HEK293 (cell line): ENCODE results near the gene ZAP70.

Experiments used
- CTCF ChIA-PET: fragments of 350-600 bp; formaldehyde crosslinking; extraction: SDS; loops from one replicate; lab custom pipeline; 2021; ENCODE audit warnings: antibody characterized with exemption; lab: Yijun Ruan, JAX
- POLR2A ChIA-PET: fragments of 300-600 bp; formaldehyde crosslinking; extraction: SDS; loops from one replicate; lab custom pipeline; 2020; ENCODE audit warnings: antibody characterized with exemption, inconsistent platforms; lab: Yijun Ruan, JAX
- H3K27ac ChIP-seq: fragments of 200-500 bp; sonication (Bioruptor generic); 2 replicates; pipeline ENCODE4 v1.5.1; 2014; ENCODE audit warnings: low read depth, low read length, control low read depth, inconsistent platforms; ENCODE audit errors: extremely low read depth
- H3K36me3 ChIP-seq, 2 experiments: fragments of 200-500 bp in 1 of 2; sonication (Bioruptor generic) in 1 of 2; 1 replicate in 1 of 2; 2 replicates in 1 of 2; pipeline ENCODE4 v1.5.1; 2014 to 2017; ENCODE audit warnings: inconsistent platforms in 2 of 2, low read length in 2 of 2; ENCODE audit not compliant: control insufficient read depth in 2 of 2, insufficient read depth in 1 of 2
- H3K4me1 ChIP-seq: fragments of 200-500 bp; sonication (Bioruptor generic); 2 replicates; pipeline ENCODE4 v1.5.1; 2014; ENCODE audit warnings: mild to moderate bottlenecking, low read length, inconsistent platforms; ENCODE audit not compliant: control insufficient read depth, insufficient read depth
- H3K4me3 ChIP-seq: 2 replicates; pipeline ENCODE4 v1.5.1; 2011; ENCODE audit warnings: low read depth, mild to moderate bottlenecking, control low read depth, low read length, moderate library complexity
- H3K9me3 ChIP-seq: fragments of 200-500 bp; sonication (Bioruptor generic); 2 replicates; pipeline ENCODE4 v1.5.1; 2014; ENCODE audit warnings: low read depth, low read length, inconsistent platforms; ENCODE audit not compliant: control insufficient read depth, insufficient read depth
- ATF2 ChIP-seq: fragments of 450-650 bp; formaldehyde crosslinking; IDR thresholded peaks from 2 replicates; pipeline ENCODE4 v1.5.1; 2016; ENCODE audit warnings: missing biosample characterization, missing genetic modification characterization, low read depth
- FEZF1 ChIP-seq: fragments of 450-650 bp; formaldehyde crosslinking; IDR thresholded peaks from 2 replicates; pipeline ENCODE4 v1.5.1; 2016; ENCODE audit warnings: missing biosample characterization, missing genetic modification characterization
- GLIS2 ChIP-seq: fragments of 450-650 bp; formaldehyde crosslinking; IDR thresholded peaks from 2 replicates; pipeline ENCODE4 v1.5.1; 2016; ENCODE audit warnings: missing biosample characterization, missing genetic modification characterization
- KLF17 ChIP-seq: fragments of 450-650 bp; formaldehyde crosslinking; IDR thresholded peaks from 2 replicates; pipeline ENCODE4 v1.5.1; 2016; ENCODE audit warnings: missing biosample characterization, missing genetic modification characterization
- KLF8 ChIP-seq: fragments of 450-650 bp; formaldehyde crosslinking; IDR thresholded peaks from 2 replicates; pipeline ENCODE4 v1.5.1; 2016; ENCODE audit warnings: missing biosample characterization, missing genetic modification characterization
- PRDM1 ChIP-seq: fragments of 450-650 bp; formaldehyde crosslinking; IDR thresholded peaks from 2 replicates; pipeline ENCODE4; 2016; ENCODE audit warnings: missing biosample characterization, missing genetic modification characterization
- PRDM6 ChIP-seq: fragments of 450-650 bp; formaldehyde crosslinking; IDR thresholded peaks from 2 replicates; pipeline ENCODE4 v1.5.1; 2017; ENCODE audit warnings: missing biosample characterization, missing genetic modification characterization
- SP7 ChIP-seq: fragments of 450-650 bp; formaldehyde crosslinking; IDR thresholded peaks from 2 replicates; pipeline ENCODE4 v1.5.1; 2016; ENCODE audit warnings: missing biosample characterization, missing genetic modification characterization
- ZBTB20 ChIP-seq: fragments of 450-650 bp; formaldehyde crosslinking; IDR thresholded peaks from 2 replicates; pipeline ENCODE4 v1.5.1; 2016; ENCODE audit warnings: missing biosample characterization, missing genetic modification characterization
- ZBTB49 ChIP-seq: fragments of 450-650 bp; formaldehyde crosslinking; IDR thresholded peaks from 2 replicates; pipeline ENCODE4 v1.5.1; 2016; ENCODE audit warnings: missing biosample characterization, missing genetic modification characterization, low read depth
- ZBTB8A ChIP-seq: fragments of 450-650 bp; formaldehyde crosslinking; IDR thresholded peaks from 2 replicates; pipeline ENCODE4 v1.5.1; 2016; ENCODE audit warnings: missing biosample characterization, missing genetic modification characterization
- ZNF114 ChIP-seq: fragments of 450-650 bp; formaldehyde crosslinking; IDR thresholded peaks from 2 replicates; pipeline ENCODE4 v1.5.0; 2017; ENCODE audit warnings: missing biosample characterization, missing genetic modification characterization
- ZNF184 ChIP-seq: fragments of 450-650 bp; IDR thresholded peaks from 2 replicates; pipeline ENCODE4 v1.5.1; 2018; ENCODE audit warnings: missing biosample characterization, mild to moderate bottlenecking, missing genetic modification characterization
- ZNF19 ChIP-seq: fragments of 450-650 bp; formaldehyde crosslinking; IDR thresholded peaks from 2 replicates; pipeline ENCODE4; 2016; ENCODE audit warnings: missing biosample characterization, missing genetic modification characterization, low read depth
- ZNF211 ChIP-seq: fragments of 450-650 bp; formaldehyde crosslinking; IDR thresholded peaks from 2 replicates; pipeline ENCODE4 v1.5.1; 2016; ENCODE audit warnings: low read depth, missing biosample characterization, missing genetic modification characterization
- ZNF223 ChIP-seq: fragments of 450-650 bp; formaldehyde crosslinking; IDR thresholded peaks from 2 replicates; pipeline ENCODE4 v1.5.1; 2016; ENCODE audit warnings: missing biosample characterization, missing genetic modification characterization
- ZNF23 ChIP-seq: fragments of 450-650 bp; formaldehyde crosslinking; IDR thresholded peaks from 2 replicates; pipeline ENCODE4 v1.5.1; 2016; ENCODE audit warnings: missing biosample characterization, missing genetic modification characterization, borderline replicate concordance
- ZNF239 ChIP-seq: fragments of 450-650 bp; formaldehyde crosslinking; IDR thresholded peaks from 2 replicates; pipeline ENCODE4 v1.5.1; 2016; ENCODE audit warnings: missing biosample characterization, missing genetic modification characterization
- ZNF266 ChIP-seq: fragments of 450-650 bp; formaldehyde crosslinking; IDR thresholded peaks from 2 replicates; pipeline ENCODE4 v1.5.1; 2016; ENCODE audit warnings: missing biosample characterization, missing genetic modification characterization, low read depth
- ZNF366 ChIP-seq: fragments of 450-650 bp; formaldehyde crosslinking; conservative IDR thresholded peaks from 2 replicates; pipeline ENCODE4 v1.5.1; 2016; ENCODE audit warnings: missing biosample characterization, missing genetic modification characterization
- ZNF37A ChIP-seq: fragments of 450-650 bp; IDR thresholded peaks from 2 replicates; pipeline ENCODE4 v1.5.1; 2018; ENCODE audit warnings: missing biosample characterization, missing genetic modification characterization
- ZNF48 ChIP-seq: fragments of 450-650 bp; formaldehyde crosslinking; IDR thresholded peaks from 2 replicates; pipeline ENCODE4 v1.5.1; 2016; ENCODE audit warnings: missing biosample characterization, missing genetic modification characterization
- ZNF488 ChIP-seq: fragments of 450-650 bp; formaldehyde crosslinking; IDR thresholded peaks from 2 replicates; pipeline ENCODE4 v1.5.1; 2016; ENCODE audit warnings: missing biosample characterization, missing genetic modification characterization
- ZNF521 ChIP-seq: fragments of 450-650 bp; formaldehyde crosslinking; IDR thresholded peaks from 2 replicates; pipeline ENCODE4 v1.5.1; 2017; ENCODE audit warnings: missing biosample characterization, mild to moderate bottlenecking, missing genetic modification characterization
- ZNF529 ChIP-seq: fragments of 450-650 bp; formaldehyde crosslinking; IDR thresholded peaks from 2 replicates; pipeline ENCODE4 v1.5.1; 2017; ENCODE audit warnings: missing genetic modification characterization, missing biosample characterization; ENCODE audit not compliant: insufficient replicate concordance
- ZNF645 ChIP-seq: fragments of 450-650 bp; formaldehyde crosslinking; IDR thresholded peaks from 2 replicates; pipeline ENCODE4; 2016; ENCODE audit warnings: missing biosample characterization, missing genetic modification characterization
- ZNF777 ChIP-seq: fragments of 450-650 bp; formaldehyde crosslinking; IDR thresholded peaks from 2 replicates; pipeline ENCODE4 v1.5.1; 2017; ENCODE audit warnings: missing biosample characterization, missing genetic modification characterization, borderline replicate concordance
- ZSCAN16 ChIP-seq: fragments of 450-650 bp; formaldehyde crosslinking; IDR thresholded peaks from 2 replicates; pipeline ENCODE4 v1.5.1; 2016; ENCODE audit warnings: missing biosample characterization, missing genetic modification characterization
- ZSCAN23 ChIP-seq: fragments of 450-650 bp; formaldehyde crosslinking; IDR thresholded peaks from 2 replicates; pipeline ENCODE4 v1.5.1; 2016; ENCODE audit warnings: missing biosample characterization, missing genetic modification characterization

ZAP70 gene

GRCh38 chr2:97781981-97782380 lies 68.6 kb downstream of the ZAP70 start (continued):
- TF ChIP-seq ZNF23 (tag by site-specific recombination) = no peak
- no peak for TF ChIP-seq ZSCAN23 (tag by site-specific recombination)
- TF ChIP-seq ZNF211 (tag by site-specific recombination) = no peak
- TF ChIP-seq ATF2 (tag by site-specific recombination) = no peak
- no peak for TF ChIP-seq ZNF239
- no peak for TF ChIP-seq FEZF1
- no peak for TF ChIP-seq ZNF184 (tag by site-specific recombination)

GRCh38 chr2:97784953-97785352 lies 71.6 kb downstream of the ZAP70 start:
- POLR2A ChIA-PET = no interaction called here
- no peaks in the 10 kb centered on the region for H3K4me1 ChIP-seq
- CTCF ChIA-PET = no interaction called here
- TF ChIP-seq ZNF37A (tag by site-specific recombination) = no peak
- no peak for TF ChIP-seq ZNF645 (tag by site-specific recombination)
- no peak for TF ChIP-seq PRDM6 (tag by site-specific recombination)
- TF ChIP-seq ZNF48 (tag by site-specific recombination) = no peak
- TF ChIP-seq ZNF777 (tag by site-specific recombination) = no peak
- TF ChIP-seq ZNF114 = no peak
- no peak for TF ChIP-seq ZBTB8A (tag by site-specific recombination)
- no peak for TF ChIP-seq ZNF488
- no peak for TF ChIP-seq KLF17
- no peak for TF ChIP-seq FEZF1
- TF ChIP-seq ZNF366 (tag by site-specific recombination) = no peak
- TF ChIP-seq PRDM1 = no peak
- TF ChIP-seq GLIS2 = no peak
- TF ChIP-seq ZNF19 (tag by site-specific recombination) = no peak
- no peak overlapping the region for H3K4me3 ChIP-seq
- no peaks in the 10 kb centered on the region for H3K9me3 ChIP-seq
- H3K36me3 ChIP-seq = peaks cover 0 to 7% of the 10 kb centered on the region in 2 experiments; a peak in 1 of 3 replicates
- H3K27ac ChIP-seq = no peak overlapping the region

- Histone ChIP-seq H3K4me3 (no peak overlapping the region), H3K4me1 (no peaks in the 10 kb centered on the region), H3K36me3 (peaks cover 0 to 7% of the 10 kb centered on the region in 2 experiments; a peak in 1 of 3 replicates), H3K27ac (no peak overlapping the region), H3K9me3 (no peaks in the 10 kb centered on the region)
- POLR2A ChIA-PET = no interaction called here
- CTCF ChIA-PET = interaction anchor here (0.7 kb wide), 1 partner anchor 1023 kb away, joined by 5 read pairs; no protein-coding TSS in a partner anchor
- TF ChIP-seq SP7 (tag by site-specific recombination) = no peak
- no peak for TF ChIP-seq ZSCAN16 (tag by site-specific recombination)
- no peak for TF ChIP-seq ZNF223 (tag by site-specific recombination)
- TF ChIP-seq KLF8 (tag by site-specific recombination) = no peak
- no peak for TF ChIP-seq ZBTB8A (tag by site-specific recombination)
- no peak for TF ChIP-seq ZBTB20 (tag by site-specific recombination)
- TF ChIP-seq ZNF521 (tag by site-specific recombination) = no peak
- no peak for TF ChIP-seq ZNF266 (tag by site-specific recombination)
- TF ChIP-seq ZNF529 (tag by site-specific recombination) = no peak
- no peak for TF ChIP-seq ZBTB49
Observed at GRCh38 chr2:97785818-97786217, 72.4 kb downstream of the ZAP70 start.
